HG02870 (cell line): ENCODE results near the gene NTM.

Experiments
- ATAC-seq: cut with Tn5 transposase; IDR thresholded peaks from one replicate; pipeline ENCODE4 v1.9.1; 2021; ENCODE audit warnings: mild to moderate bottlenecking, moderate library complexity; ENCODE audit not compliant: unreplicated experiment

Gene NTM

DNA sequence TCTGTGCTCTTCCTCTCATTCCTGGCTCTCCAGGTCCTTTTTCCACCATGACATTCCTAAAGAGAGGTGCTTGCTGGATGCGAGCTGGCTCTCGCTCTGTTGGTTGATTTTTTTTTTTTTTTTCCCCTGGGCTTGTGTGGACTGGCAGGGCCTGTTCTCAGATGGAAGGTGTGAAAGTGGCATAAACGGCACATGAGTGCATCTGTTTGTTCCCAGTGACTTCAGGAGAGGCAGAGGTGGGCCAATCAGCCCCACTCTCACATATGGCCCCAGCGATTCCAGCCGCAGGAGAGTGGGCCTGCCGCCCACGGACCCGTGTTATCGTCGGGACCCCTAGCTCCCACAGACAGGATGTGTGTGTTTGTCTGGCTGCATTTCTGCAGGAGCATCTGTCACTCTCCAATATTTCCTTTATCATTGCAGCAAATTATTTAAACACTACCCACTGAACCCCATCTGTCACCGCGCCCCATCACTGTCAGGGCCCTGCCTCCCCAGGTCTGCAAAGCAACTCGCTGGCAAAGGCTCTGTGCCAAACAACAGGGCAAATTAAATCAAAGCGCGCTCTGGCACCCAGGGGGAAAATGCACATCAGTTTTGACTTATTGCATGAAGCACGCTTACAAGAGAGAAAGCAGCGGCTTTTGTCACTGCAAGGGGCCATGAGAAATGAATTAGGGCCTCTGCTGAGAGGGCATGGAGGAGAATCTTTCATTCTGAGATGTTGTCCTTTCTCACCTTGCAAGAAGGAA is 886.3 kb downstream of the NTM start:
- ATAC-seq, result no peak

- no peak for ATAC-seq
These were observed 887.5 kb downstream of the NTM start for GRCh38 chr11:132257871-132258270.

DNA sequence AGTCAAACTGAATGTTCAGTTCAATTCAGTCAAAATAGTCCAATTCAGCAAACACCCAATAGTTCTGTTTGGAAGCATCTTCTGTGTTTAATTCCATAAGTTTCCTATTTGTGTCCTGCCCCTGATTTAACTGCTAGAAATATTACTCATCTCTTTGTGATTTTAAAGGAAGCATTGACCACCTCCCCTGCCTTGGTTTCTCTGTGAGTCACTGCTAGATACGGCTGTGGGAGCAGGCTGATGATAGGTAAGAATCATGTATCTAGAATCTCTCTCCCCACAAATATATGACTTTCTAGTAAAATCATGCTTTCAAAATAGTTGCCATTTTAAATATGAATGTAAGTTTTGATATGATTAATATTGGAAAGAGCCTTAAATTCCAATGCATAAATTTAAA is 888.5 kb downstream of the NTM start:
- ATAC-seq, result no peak

DNA sequence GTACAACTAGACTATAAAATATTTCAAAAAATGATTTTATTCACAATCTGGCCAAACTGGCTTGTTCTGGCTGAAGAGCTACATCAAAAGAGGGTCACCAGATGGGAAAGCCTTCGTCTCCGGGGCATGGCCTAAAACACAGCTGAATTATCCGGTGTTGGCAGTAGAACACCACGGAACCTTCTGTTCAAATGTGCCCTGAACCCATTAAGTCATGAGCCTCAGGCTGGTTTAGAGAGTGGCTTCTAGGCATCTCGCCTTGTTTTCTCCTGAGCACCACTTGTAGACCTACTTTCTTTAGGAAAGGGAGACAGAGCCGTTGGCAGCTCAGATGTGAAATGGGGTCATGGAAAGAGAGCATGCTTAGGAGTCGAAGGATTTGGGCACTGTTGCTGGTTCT is 890.2 kb downstream of the NTM start:
- ATAC-seq, result no peak

DNA sequence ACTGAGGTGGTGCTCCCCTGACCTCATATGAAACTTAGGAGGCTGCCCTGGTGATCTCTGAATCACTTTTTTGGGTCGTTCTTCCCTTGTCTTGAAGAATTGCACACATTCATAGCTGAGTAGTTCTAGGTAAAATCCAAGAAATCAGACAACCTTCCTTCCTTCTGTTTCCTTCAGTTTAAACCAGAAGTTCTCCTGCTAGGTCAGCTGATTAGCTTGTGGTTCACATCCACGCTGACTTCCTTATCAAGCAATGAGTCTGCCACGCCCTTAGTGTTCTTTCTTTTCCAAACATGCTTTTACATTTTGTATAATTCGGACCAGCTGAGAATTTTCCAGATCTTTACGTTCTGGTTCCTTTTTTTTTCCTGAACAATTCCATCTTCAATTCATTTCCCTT is 892.8 kb downstream of the NTM start:
- ATAC-seq, result no peak

- no peak for ATAC-seq
These were observed 893.5 kb downstream of the NTM start for GRCh38 chr11:132263875-132264274.

- no peak for ATAC-seq
These were observed 894.2 kb downstream of the NTM start for GRCh38 chr11:132264616-132265015.

DNA sequence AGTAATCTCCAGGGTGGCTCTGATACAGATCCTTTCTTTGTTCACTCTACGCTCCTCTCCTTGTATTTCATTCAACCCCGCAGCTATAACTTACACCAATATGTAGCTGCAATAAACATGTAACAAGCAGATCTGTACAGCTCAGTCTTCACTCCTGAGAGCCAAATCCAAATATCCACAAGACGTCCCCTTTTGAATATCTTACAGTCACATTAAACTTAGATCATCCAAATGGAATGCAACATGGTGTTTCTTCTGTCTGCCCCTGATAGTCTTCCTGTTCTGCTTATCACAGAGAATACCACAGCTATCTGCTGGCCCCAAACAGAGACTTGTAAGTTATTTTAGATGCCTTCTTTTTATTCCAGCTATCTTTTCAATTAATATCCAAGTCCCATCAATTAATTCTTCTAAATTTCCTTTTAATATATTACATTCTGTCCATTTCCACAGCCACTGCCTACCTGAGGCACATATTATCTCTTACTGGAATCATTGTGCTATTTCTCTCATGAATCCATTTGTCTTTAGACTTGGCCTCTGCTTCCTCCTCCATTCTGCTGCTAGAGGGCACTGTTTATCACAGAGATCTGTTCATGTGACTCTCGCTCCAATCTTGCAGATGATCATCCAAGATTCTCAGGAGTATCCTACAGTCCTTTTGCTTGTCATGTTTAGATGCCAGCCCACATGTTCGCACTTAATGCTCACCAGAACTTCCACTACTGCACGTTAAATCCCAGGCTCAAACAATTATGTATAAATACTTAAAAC is 908.6 kb downstream of the NTM start:
- no peak for ATAC-seq

GRCh38 chr11:132284048-132284447 is 913.6 kb downstream of the NTM start:
- no peak for ATAC-seq

- ATAC-seq, result no peak
These were observed 914.2 kb downstream of the NTM start for GRCh38 chr11:132284611-132285010.

- ATAC-seq, result no peak
These were observed 915.2 kb downstream of the NTM start for GRCh38 chr11:132285631-132286030.

GRCh38 chr11:132286106-132286505 is 915.7 kb downstream of the NTM start:
- no peak for ATAC-seq

GRCh38 chr11:132288036-132288435 is 917.6 kb downstream of the NTM start:
- no peak for ATAC-seq

GRCh38 chr11:132289590-132290256 is 919.3 kb downstream of the NTM start:
- no peak for ATAC-seq

DNA sequence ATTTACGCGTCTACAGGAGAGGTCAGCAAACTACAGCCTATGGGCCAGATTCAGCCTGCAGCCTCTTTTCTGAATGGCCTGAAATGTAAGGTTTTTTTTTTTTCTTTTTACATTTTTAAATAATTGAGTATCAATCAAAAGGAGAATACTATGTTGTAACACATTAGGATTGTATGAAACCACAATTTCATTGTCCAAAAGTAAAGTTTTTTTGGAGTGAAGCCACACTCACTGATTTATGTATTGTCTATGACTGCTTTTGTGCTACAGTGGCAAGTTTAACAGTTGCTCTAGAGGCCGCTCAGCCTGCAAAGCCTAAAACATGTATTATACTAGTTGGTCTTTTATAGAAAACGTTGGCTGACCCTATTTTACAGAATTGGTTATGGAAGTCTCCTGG is 923.2 kb downstream of the NTM start:
- no peak for ATAC-seq

DNA sequence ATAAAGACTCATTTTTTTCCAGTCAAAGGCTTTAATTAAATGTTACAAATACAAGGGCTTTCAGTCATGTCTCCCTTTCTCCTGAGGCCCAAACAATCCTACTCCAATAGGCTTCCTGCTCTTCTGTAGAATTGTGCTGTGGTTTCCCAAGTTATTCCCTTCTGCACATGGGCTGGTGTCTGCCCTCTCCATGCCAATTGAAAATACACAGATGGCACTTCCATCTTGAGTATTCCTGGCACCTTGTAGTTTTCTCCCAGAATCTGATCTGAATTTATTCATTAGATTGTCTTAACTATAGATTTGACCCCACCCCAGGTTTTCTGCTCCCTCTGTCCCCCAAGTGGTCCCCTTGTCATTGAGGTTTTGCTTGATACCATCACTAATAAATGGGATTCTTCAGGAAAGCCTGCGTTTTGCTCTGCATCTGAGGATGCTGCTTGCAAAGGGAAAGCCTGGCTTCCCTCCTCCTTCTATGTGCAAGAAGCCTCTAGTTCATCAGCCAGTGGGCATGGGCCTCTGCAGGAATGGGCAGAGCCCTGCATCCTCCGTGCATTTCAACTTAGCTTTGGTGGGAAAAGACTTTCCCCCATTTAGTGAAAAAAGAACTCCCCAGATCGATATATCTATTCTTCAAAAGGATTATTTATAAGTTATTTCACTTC is 926.7 kb downstream of the NTM start:
- no peak for ATAC-seq

GRCh38 chr11:132298357-132298756 is 927.9 kb downstream of the NTM start:
- ATAC-seq, result no peak

DNA sequence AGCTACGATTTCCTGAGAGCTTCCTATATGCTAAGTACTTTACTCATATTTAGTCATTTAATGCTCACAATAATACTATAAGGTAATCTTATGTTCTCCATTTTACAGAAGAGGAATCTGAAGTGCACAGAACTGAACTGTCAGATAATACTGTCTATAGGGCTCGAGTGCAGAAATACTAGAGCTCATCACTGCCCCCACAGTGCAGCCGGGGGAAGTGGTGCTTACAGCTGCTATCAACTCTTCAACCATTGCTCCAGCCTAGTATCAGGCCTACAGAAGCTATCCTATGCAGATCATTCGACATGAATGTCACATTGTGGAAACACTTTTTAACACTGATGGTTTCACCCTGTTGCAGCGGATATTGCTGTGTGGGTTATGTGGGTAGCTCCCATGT is 929.9 kb downstream of the NTM start:
- no peak for ATAC-seq

DNA sequence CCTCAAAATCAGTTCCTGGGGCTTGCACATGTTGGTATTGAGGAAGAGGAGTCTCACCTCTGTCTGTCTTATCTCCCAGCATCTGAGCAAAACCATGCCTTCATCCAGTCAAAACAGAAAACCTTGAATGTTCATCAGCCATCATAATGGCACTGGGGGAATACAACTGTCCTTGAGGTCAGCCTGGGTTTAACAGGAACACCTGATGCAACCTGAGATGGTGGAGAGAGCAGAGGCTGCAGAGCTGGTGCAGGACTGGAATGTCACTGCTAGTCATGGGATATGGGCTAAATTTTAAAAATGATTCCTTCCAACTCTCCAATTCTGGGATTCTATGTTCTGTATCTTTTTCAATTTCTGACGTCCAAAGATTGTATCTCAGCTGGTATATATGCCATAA is 931.0 kb downstream of the NTM start:
- ATAC-seq, result no peak

DNA sequence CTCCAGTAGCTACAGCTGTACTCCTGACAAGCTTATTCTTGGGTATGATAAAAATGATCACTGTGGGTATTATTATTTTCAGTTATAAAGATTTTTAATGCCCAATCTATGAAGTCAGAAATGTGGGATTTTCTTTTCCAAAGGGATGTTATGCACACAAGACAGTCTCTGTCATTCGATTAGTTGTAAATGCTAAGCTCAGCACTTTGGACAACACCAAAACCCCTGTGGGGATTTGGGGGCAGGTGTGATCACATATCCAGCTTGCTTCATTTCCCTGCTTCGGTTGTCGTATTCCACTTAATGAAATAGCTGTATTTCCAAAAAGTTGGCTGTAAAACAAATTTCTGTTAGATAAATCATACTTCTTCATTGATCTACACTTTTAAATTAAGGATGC is 931.5 kb downstream of the NTM start:
- no peak for ATAC-seq

GRCh38 chr11:132307309-132308020 is 937.0 kb downstream of the NTM start:
- ATAC-seq, result no peak
